OCI-LY3 (cell line): ENCODE measurements around the gene ZNF521.

Experiments
- EZH2phosphoT487 ChIP-seq: fragments of 200-600 bp; shearing (Covaris generic); IDR thresholded peaks from 2 replicates; pipeline ENCODE4 v1.6.1; 2018; ENCODE audit warnings: antibody characterized with exemption, mixed run types, low read depth
- TF ChIP-seq, protein P1 (sequence below): fragments of 200-600, 300-600 bp; sonication (generic); IDR thresholded peaks from 2 replicates; pipeline ENCODE4 v1.5.1; 2014; ENCODE audit warnings: antibody characterized with exemption, low read length, low read depth

DNA sequence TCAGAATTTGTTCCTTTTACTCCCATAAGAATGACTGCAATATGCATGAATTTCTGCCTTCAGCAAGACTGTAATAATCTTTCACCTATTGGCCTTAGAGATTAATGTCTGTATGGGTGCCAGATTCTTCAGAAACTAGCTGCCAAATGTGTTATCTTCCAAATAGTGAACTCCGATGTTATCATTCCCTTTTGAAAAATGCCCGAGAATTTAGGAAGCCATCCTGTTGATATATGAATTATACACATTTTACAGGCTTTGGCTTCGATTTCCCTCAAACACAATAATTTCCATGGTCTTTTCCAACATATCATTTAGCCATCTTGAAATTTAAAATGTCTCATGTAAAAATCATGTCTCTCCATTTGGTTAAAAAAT lies 101.5 kb downstream of the ZNF521 start:
- TF ChIP-seq, protein P1, sequence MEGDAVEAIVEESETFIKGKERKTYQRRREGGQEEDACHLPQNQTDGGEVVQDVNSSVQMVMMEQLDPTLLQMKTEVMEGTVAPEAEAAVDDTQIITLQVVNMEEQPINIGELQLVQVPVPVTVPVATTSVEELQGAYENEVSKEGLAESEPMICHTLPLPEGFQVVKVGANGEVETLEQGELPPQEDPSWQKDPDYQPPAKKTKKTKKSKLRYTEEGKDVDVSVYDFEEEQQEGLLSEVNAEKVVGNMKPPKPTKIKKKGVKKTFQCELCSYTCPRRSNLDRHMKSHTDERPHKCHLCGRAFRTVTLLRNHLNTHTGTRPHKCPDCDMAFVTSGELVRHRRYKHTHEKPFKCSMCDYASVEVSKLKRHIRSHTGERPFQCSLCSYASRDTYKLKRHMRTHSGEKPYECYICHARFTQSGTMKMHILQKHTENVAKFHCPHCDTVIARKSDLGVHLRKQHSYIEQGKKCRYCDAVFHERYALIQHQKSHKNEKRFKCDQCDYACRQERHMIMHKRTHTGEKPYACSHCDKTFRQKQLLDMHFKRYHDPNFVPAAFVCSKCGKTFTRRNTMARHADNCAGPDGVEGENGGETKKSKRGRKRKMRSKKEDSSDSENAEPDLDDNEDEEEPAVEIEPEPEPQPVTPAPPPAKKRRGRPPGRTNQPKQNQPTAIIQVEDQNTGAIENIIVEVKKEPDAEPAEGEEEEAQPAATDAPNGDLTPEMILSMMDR, result no peak
- TF ChIP-seq EZH2phosphoT487, result no peak
